SK-N-SH treated with all-trans-retinoic acid at 6 μM for 48 hours (cell line): ENCODE data around the gene RPL35.

ENCODE experiments used
- ATAC-seq: fragments of 200-7000 bp; cut with Tn5 transposase; 3 replicates; pipeline ENCODE4 v1.9.1; 2020; ENCODE audit warnings: mild to moderate bottlenecking, moderate library complexity
- ARNTL ChIP-seq: fragments of 450-650 bp; formaldehyde crosslinking; IDR thresholded peaks from 2 replicates; pipeline ENCODE4 v1.5.0; 2020; ENCODE audit warnings: low read depth, mild to moderate bottlenecking, moderate library complexity, borderline replicate concordance
- ESRRG ChIP-seq: fragments of 250-450 bp; sonication (Bioruptor Pico); IDR thresholded peaks from 2 replicates; pipeline ENCODE4 v1.6.1; 2021; ENCODE audit warnings: mild to moderate bottlenecking
- GLIS3 ChIP-seq: fragments of 250-450 bp; sonication (Bioruptor Pico); IDR thresholded peaks from 2 replicates; pipeline ENCODE4 v1.5.0; 2020; ENCODE audit warnings: mild to moderate bottlenecking, moderate library complexity
- ISL1 ChIP-seq: fragments of 250-450 bp; sonication (Bioruptor Pico); IDR thresholded peaks from 2 replicates; pipeline ENCODE4 v2.1.2; 2022; ENCODE audit warnings: mild to moderate bottlenecking, moderate library complexity
- OSR1 ChIP-seq: fragments of 250-450 bp; sonication (Bioruptor Pico); IDR thresholded peaks from 2 replicates; pipeline ENCODE4 v1.8.0; 2022; ENCODE audit warnings: moderate library complexity, mild to moderate bottlenecking, inconsistent platforms
- PPARA ChIP-seq: fragments of 250-450 bp; sonication (Bioruptor Pico); IDR thresholded peaks from 2 replicates; pipeline ENCODE4 v1.5.0; 2020; ENCODE audit warnings: mild to moderate bottlenecking, borderline replicate concordance
- RARB ChIP-seq: fragments of 250-450 bp; sonication (Bioruptor Pico); IDR thresholded peaks from 2 replicates; pipeline ENCODE4 v1.8.0; 2021; ENCODE audit warnings: mild to moderate bottlenecking, moderate library complexity
- TCF4 ChIP-seq: fragments of 250-450 bp; sonication (Bioruptor Pico); IDR thresholded peaks from 2 replicates; pipeline ENCODE4 v1.8.0; 2021; ENCODE audit warnings: mild to moderate bottlenecking, moderate library complexity, borderline replicate concordance
- TOX ChIP-seq: fragments of 250-450 bp; sonication (Bioruptor Pico); IDR thresholded peaks from 2 replicates; pipeline ENCODE4 v1.8.0; 2021; ENCODE audit warnings: mild to moderate bottlenecking, moderate library complexity, borderline replicate concordance
- ZC3H10 ChIP-seq: fragments of 250-450 bp; sonication (Bioruptor Pico); IDR thresholded peaks from 2 replicates; pipeline ENCODE4 v1.5.1; 2021; ENCODE audit warnings: mild to moderate bottlenecking, moderate library complexity
- ZFP30 ChIP-seq: fragments of 450-650 bp; formaldehyde crosslinking; IDR thresholded peaks from 2 replicates; pipeline ENCODE4 v1.5.0; 2022; ENCODE audit warnings: mild to moderate bottlenecking, moderate library complexity
- ZNF565 ChIP-seq: fragments of 450-650 bp; formaldehyde crosslinking; conservative IDR thresholded peaks from 2 replicates; pipeline ENCODE4 v1.5.0; 2020; ENCODE audit warnings: low read depth, mild to moderate bottlenecking, moderate library complexity
- ZNF8 ChIP-seq: fragments of 450-650 bp; formaldehyde crosslinking; IDR thresholded peaks from 2 replicates; pipeline ENCODE4 v1.5.0; 2020; ENCODE audit warnings: mild to moderate bottlenecking, moderate library complexity
- TF ChIP-seq, protein P1 (sequence below): fragments of 250-450 bp; sonication (Bioruptor Pico); IDR thresholded peaks from 2 replicates; pipeline ENCODE4 v1.8.0; 2020; ENCODE audit warnings: mild to moderate bottlenecking, moderate library complexity, borderline replicate concordance
- TF ChIP-seq, protein P2 (sequence below): fragments of 250-450 bp; sonication (Bioruptor Pico); IDR thresholded peaks from 2 replicates; pipeline ENCODE4 v1.5.1; 2021; ENCODE audit warnings: mild to moderate bottlenecking, moderate library complexity

The RPL35 gene

DNA sequence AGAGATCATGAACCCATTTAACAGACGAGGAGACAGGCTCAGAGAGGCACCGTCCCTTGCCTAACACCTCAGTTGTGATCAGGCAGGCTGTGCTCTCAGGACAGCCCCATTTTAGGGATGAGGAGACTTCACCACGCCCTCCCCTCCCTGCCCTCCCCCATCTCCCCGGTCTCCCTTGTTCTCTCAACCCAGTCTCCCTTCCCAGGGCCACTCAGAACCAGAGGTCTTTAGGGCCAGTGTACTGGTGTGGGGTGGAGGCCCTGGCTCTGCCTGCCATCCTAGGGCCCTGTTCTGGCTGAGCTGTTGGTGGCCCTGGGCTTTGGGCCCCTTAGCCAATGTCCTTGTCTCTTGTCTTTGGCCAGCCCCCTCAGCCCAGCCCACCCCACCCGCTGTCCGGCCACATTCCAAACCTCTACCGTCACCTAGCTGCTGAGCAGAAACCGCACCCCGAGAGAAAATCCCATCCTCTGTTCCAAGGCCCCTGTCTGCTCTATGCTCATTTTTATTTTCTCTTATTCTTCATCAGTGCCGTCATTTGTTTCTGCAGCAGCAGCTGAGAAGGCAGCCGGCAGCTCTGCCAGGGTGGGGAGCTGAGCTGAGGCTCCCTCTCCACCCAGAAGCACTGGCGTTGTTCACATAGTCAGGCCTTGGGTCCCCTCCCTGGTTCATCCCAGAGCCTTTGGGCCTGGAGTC is 50.9 kb downstream of the RPL35 start:
- ATAC-seq, result peak; percentile 77
- no peak for TF ChIP-seq TCF4
- no peak for TF ChIP-seq ARNTL
- no peak for TF ChIP-seq ZC3H10 (CRISPR knock-in tag)
- TF ChIP-seq ZFP30 (CRISPR knock-in tag), result no peak
- TF ChIP-seq PPARA (CRISPR knock-in tag), result no peak

DNA sequence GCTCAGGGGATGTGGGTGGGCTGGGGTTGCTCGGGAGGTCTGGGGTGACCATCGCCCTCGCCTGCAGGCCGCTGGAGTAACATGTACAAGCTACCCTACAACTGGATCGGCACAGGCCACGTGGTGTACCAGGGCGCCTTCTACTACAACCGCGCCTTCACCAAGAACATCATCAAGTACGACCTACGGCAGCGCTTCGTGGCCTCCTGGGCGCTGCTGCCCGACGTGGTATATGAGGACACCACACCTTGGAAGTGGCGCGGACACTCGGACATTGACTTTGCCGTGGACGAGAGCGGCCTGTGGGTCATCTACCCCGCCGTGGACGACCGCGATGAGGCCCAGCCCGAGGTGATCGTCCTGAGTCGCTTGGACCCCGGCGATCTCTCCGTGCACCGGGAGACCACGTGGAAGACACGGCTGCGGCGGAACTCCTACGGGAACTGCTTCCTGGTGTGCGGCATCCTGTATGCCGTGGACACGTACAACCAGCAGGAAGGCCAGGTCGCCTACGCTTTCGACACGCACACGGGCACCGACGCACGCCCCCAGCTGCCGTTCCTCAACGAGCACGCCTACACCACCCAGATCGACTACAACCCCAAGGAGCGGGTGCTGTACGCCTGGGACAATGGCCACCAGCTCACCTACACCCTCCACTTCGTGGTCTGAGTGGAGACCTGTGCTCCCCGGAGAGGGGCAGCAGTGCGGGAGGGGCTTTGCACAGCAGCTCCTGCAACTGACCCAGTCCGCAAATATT is 51.8 kb downstream of the RPL35 start:
- ATAC-seq, result no peak
- TF ChIP-seq PPARA (CRISPR knock-in tag) (no peak), ZNF565 (CRISPR knock-in tag) (no peak), ZFP30 (CRISPR knock-in tag) (no peak)

DNA sequence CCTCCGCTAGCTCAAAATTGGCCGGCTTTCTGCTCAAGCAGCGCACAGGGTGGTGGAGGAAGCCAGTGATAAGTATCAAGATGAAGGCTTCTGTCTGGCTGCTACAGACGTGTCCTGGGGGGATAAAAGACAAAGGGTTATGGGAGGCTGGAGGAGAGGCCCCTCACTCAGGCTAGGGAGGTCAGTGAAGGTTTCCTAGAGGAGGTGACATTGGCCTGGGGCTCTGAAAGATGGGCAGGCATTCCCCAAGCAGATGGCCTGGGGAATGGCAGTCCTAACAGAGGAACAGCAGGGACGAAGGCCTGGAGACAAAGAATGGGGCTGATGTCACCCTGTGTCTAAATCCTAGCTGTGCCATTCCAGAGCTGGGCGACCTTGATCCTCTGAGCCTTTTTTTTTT is 52.5 kb downstream of the RPL35 start:
- no peak for ATAC-seq
- TF ChIP-seq, protein P1, sequence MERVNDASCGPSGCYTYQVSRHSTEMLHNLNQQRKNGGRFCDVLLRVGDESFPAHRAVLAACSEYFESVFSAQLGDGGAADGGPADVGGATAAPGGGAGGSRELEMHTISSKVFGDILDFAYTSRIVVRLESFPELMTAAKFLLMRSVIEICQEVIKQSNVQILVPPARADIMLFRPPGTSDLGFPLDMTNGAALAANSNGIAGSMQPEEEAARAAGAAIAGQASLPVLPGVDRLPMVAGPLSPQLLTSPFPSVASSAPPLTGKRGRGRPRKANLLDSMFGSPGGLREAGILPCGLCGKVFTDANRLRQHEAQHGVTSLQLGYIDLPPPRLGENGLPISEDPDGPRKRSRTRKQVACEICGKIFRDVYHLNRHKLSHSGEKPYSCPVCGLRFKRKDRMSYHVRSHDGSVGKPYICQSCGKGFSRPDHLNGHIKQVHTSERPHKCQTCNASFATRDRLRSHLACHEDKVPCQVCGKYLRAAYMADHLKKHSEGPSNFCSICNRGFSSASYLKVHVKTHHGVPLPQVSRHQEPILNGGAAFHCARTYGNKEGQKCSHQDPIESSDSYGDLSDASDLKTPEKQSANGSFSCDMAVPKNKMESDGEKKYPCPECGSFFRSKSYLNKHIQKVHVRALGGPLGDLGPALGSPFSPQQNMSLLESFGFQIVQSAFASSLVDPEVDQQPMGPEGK (CRISPR knock-in tag), result no peak
- TF ChIP-seq GLIS3 (no peak), OSR1 (CRISPR knock-in tag) (no peak), TCF4 (no peak), ISL1 (no peak), RARB (CRISPR knock-in tag) (no peak), ZC3H10 (CRISPR knock-in tag) (no peak), ESRRG (CRISPR knock-in tag) (no peak)
- TF ChIP-seq, all 23 proteins: peak for 0

DNA sequence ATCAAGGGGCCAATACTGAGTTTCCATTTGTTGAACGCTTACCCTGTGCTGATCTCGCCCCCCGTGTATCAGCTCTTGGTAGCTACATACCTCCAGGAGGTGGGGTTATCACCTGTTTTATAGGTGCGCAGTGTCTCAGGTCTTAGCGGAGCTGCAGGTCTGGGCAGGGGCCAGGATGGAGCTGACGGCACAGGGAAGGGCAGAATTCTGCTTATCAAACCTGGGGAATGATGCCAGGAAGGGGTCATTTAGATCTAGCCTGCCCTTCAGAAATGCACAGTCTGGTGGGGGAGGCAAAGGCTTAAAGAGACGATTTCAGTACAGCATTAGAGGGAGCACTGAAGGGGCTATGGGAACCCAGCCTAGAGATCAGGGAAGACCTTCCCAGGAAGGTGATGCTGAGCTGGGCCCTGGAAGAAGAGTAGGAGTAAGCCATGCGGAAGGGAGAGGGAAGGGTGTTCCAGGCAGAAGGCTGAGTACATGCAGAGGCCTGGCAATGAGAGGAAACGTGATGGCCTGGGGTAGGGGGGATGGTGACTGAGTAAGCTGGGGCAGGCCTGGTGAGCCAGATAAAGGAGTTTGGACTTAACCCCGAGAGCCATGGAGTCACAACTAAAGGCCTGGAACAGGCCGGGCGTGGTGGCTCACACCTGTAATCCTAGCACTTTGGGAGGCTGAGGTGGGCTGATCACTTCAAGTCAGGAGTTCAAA is 53.4 kb downstream of the RPL35 start:
- TF ChIP-seq, protein P2, sequence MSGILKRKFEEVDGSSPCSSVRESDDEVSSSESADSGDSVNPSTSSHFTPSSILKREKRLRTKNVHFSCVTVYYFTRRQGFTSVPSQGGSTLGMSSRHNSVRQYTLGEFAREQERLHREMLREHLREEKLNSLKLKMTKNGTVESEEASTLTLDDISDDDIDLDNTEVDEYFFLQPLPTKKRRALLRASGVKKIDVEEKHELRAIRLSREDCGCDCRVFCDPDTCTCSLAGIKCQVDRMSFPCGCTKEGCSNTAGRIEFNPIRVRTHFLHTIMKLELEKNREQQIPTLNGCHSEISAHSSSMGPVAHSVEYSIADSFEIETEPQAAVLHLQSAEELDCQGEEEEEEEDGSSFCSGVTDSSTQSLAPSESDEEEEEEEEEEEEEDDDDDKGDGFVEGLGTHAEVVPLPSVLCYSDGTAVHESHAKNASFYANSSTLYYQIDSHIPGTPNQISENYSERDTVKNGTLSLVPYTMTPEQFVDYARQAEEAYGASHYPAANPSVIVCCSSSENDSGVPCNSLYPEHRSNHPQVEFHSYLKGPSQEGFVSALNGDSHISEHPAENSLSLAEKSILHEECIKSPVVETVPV (CRISPR knock-in tag), result no peak
- TF ChIP-seq ZNF8 (CRISPR knock-in tag), result no peak
- no peak for TF ChIP-seq RARB (CRISPR knock-in tag)
- TF ChIP-seq TOX (CRISPR knock-in tag), result no peak
- TF ChIP-seq GLIS3, result no peak
- no peak for TF ChIP-seq ZFP30 (CRISPR knock-in tag)
- TF ChIP-seq ZNF565 (CRISPR knock-in tag), result no peak

More for the DNA sequence above, 53.4 kb downstream of the RPL35 start:
- ATAC-seq, result no peak
